ENCODE measurements around the gene LGR6. TPM values are rescaled to one million over a fixed set of nuclear protein-coding genes. Genes with fewer than 3 reads are reported as not detected.

The LGR6 gene
- total RNA-seq, 2 experiments from 2014 or later: 0.08 TPM; not detected in 1

DNA sequence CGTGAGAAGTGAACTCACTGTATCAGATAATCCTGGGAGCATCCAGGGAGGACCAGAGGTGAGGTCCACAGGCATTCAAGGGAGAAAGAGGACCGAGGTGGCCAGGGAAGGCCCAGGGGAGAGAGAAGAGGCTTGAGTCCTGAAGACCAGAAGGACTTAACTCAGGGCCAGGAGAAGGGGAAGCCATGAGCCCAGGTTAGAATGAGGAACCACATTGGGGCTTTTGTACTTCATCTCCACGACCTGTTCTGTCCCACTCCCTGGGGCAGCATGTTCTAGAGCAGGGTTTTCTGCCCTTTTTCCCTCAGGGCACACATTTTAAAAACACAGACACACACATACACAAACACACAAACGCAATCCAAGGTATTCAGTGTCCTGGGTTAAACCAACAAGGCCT lies 8.4 kb downstream of the LGR6 start:
- peak overlapping the region; percentile 69 for H3K27ac Mint-ChIP-seq
- H3K36me3 Mint-ChIP-seq (ENCODE audit: low read depth): no peaks in the 10 kb centered on the region
- no peak for DNase-seq
- CTCF ChIA-PET: interaction anchor here (0.8 to 1.7 kb wide), 5 partner anchors 9 to 105 kb away, joined by 3 to 10 read pairs (median 6); partner anchors contain the start of gene LGR6
- peaks cover 6% of the 10 kb centered on the region for H3K27me3 Mint-ChIP-seq (ENCODE audit: low read depth)
- no peak overlapping the region for H3K4me3 Mint-ChIP-seq
- no peak for ATAC-seq
- H3K4me1 Mint-ChIP-seq (ENCODE audit: low read depth): peaks cover 36% of the 10 kb centered on the region
- H3K9me3 Mint-ChIP-seq (ENCODE audit: insufficient read depth): no peaks in the 10 kb centered on the region
- POLR2A ChIA-PET: no interaction called here

GRCh38 chr1:202202500-202203168 lies 9.0 kb downstream of the LGR6 start:
- CTCF ChIA-PET: interaction anchor here (0.8 to 1.7 kb wide), 5 partner anchors 9 to 104 kb away, joined by 3 to 10 read pairs (median 3); partner anchors contain the start of genes LGR6 and PTPN7
- Mint-ChIP-seq H3K27ac (no peak overlapping the region), H3K4me3 (no peak overlapping the region), H3K36me3 (ENCODE audit: low read depth) (no peaks in the 10 kb centered on the region), H3K9me3 (ENCODE audit: insufficient read depth) (no peaks in the 10 kb centered on the region), H3K27me3 (ENCODE audit: low read depth) (peaks cover 6% of the 10 kb centered on the region), H3K4me1 (ENCODE audit: low read depth) (peaks cover 36% of the 10 kb centered on the region)
- POLR2A ChIA-PET: no interaction called here
- DNase-seq (no peak), ATAC-seq (no peak)

DNA sequence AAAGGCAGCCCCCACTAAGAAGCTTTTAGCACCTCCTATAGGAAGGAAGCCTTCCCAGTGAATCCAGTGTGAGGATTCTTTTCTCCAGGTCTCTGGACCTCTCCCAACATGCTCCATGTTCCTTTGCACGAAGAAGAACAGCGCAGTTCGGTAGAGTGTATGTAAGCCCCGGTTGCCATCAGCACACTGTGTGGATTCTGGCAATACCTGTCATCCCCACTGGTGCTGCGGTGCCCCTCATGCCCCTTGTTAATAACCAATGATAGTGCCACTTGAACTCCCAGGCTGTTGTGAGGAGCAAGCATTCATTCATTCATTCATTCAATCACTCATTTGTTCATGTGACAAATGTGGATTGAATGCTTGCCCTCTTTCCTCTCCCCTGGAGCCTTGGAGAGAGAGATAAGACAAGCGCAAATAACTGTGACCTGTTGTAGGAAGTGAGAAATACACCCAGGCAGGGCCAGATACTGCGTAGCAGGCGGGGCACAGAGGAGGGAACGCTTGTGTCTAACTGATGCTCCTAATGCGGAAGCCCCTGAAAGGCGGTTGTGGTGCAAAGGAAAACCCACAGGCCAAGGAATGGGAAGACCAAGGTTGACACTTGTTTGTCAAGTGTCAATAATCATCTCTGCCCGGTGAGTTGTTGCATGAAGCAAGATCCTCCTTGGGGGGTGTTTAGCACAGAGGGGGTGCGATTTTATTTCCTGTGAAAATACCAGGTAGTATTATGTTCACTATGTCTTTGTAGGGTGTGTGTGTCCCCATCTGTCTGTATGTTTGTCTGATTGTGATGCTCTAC lies 9.8 kb downstream of the LGR6 start:
- H3K36me3 Mint-ChIP-seq (ENCODE audit: low read depth): no peaks in the 10 kb centered on the region
- no peak overlapping the region for H3K27ac Mint-ChIP-seq
- H3K4me1 Mint-ChIP-seq (ENCODE audit: low read depth): peaks cover 28% of the 10 kb centered on the region
- CTCF ChIA-PET: interaction anchor here (0.9 to 1.7 kb wide), 6 partner anchors 10 to 43 kb away, joined by 3 to 10 read pairs (median 3); partner anchors contain the start of genes LGR6 and PTPN7
- ATAC-seq: peak; percentile 63
- POLR2A ChIA-PET: no interaction called here
- H3K27me3 Mint-ChIP-seq (ENCODE audit: low read depth): no peaks in the 10 kb centered on the region
- peak; percentile 41 for DNase-seq
- no peaks in the 10 kb centered on the region for H3K9me3 Mint-ChIP-seq (ENCODE audit: insufficient read depth)
- no peak overlapping the region for H3K4me3 Mint-ChIP-seq

DNA sequence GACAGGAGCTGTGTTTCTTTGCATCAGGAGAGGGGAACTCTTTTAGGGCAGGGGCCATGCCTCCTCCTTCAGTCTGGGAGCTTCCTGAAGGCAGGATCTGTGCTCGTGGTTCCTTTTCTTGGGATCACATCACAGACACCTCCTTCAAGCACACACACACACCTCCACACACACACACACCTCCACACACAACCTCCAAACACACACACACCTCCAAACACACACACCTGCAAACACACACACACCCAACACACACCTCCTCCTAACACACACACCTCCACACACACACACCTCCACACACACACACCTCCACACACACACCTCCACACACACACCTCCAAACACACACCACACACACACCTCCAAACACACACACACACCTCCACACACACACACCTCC lies 10.5 kb downstream of the LGR6 start:
- POLR2A ChIA-PET: no interaction called here
- no peaks in the 10 kb centered on the region for H3K36me3 Mint-ChIP-seq (ENCODE audit: low read depth)
- H3K27ac Mint-ChIP-seq: no peak overlapping the region
- peaks cover 22% of the 10 kb centered on the region for H3K4me1 Mint-ChIP-seq (ENCODE audit: low read depth)
- no peak for ATAC-seq
- no peak overlapping the region for H3K4me3 Mint-ChIP-seq
- H3K27me3 Mint-ChIP-seq (ENCODE audit: low read depth): no peaks in the 10 kb centered on the region
- CTCF ChIA-PET: interaction anchor here (0.9 to 1.1 kb wide), 3 partner anchors 15 to 42 kb away, joined by 3 read pairs; no protein-coding TSS in a partner anchor
- DNase-seq: no peak
- H3K9me3 Mint-ChIP-seq (ENCODE audit: insufficient read depth): no peaks in the 10 kb centered on the region

- no peak for DNase-seq
- H3K27me3 Mint-ChIP-seq (ENCODE audit: low read depth): peaks cover 3% of the 10 kb centered on the region
- ChIA-PET POLR2A (no interaction called here), CTCF (interaction anchor here (1.6 kb wide), 1 partner anchor 10 kb away, joined by 5 read pairs; no protein-coding TSS in a partner anchor)
- no peaks in the 10 kb centered on the region for H3K36me3 Mint-ChIP-seq (ENCODE audit: low read depth)
- no peak overlapping the region for H3K4me3 Mint-ChIP-seq
- no peaks in the 10 kb centered on the region for H3K9me3 Mint-ChIP-seq (ENCODE audit: insufficient read depth)
- ATAC-seq: no peak
- H3K27ac Mint-ChIP-seq: no peak overlapping the region
- peaks cover 10% of the 10 kb centered on the region for H3K4me1 Mint-ChIP-seq (ENCODE audit: low read depth)
Measured at GRCh38 chr1:202205523-202206190, 12.1 kb downstream of the LGR6 start.

GRCh38 chr1:202207292-202207691 lies 13.7 kb downstream of the LGR6 start:
- H3K9me3 Mint-ChIP-seq (ENCODE audit: insufficient read depth): no peaks in the 10 kb centered on the region
- H3K4me3 Mint-ChIP-seq: no peak overlapping the region
- no peak overlapping the region for H3K27ac Mint-ChIP-seq
- DNase-seq (no peak), ATAC-seq (no peak)
- no peaks in the 10 kb centered on the region for H3K4me1 Mint-ChIP-seq (ENCODE audit: low read depth)
- H3K27me3 Mint-ChIP-seq (ENCODE audit: low read depth): peaks cover 14% of the 10 kb centered on the region
- CTCF ChIA-PET: no interaction called here
- POLR2A ChIA-PET: no interaction called here
- H3K36me3 Mint-ChIP-seq (ENCODE audit: low read depth): no peaks in the 10 kb centered on the region

GRCh38 chr1:202208351-202208857 lies 14.8 kb downstream of the LGR6 start:
- DNase-seq (no peak), ATAC-seq (no peak)
- POLR2A ChIA-PET: no interaction called here
- Mint-ChIP-seq H3K4me1 (ENCODE audit: low read depth) (no peaks in the 10 kb centered on the region), H3K27ac (no peak overlapping the region), H3K4me3 (no peak overlapping the region), H3K27me3 (ENCODE audit: low read depth) (peaks cover 24% of the 10 kb centered on the region), H3K9me3 (ENCODE audit: insufficient read depth) (no peaks in the 10 kb centered on the region), H3K36me3 (ENCODE audit: low read depth) (no peaks in the 10 kb centered on the region)
- CTCF ChIA-PET: no interaction called here

DNA sequence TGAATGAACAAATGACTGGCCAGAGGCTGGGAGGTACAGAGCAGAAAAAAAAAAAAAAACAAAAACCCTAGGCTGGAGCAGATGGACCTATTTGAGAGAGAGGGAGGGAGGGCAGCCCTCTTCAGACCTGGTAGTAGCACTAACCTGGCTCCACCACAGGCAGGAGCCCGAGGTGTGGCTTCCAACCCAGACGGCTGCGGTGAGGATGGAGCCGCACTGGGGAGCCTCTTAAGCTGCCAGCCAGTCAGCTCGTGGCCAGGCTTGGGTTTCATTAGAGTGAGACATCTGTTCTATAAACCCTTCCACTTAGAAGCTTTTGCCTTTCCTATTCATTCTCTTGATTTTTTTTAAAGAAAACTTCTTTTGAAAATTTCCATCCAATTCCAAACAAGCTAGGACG lies 16.8 kb downstream of the LGR6 start:
- ChIA-PET CTCF (interaction anchor here (1.4 to 1.6 kb wide), 2 partner anchors 17 to 25 kb away, joined by 3 to 10 read pairs; partner anchors contain the start of gene LGR6), POLR2A (no interaction called here)
- Mint-ChIP-seq H3K4me3 (no peak overlapping the region), H3K27me3 (ENCODE audit: low read depth) (peaks cover 40% of the 10 kb centered on the region), H3K27ac (no peak overlapping the region), H3K4me1 (ENCODE audit: low read depth) (peaks cover 7% of the 10 kb centered on the region), H3K36me3 (ENCODE audit: low read depth) (no peaks in the 10 kb centered on the region), H3K9me3 (ENCODE audit: insufficient read depth) (no peaks in the 10 kb centered on the region)
- DNase-seq: peak; percentile 37
- peak; percentile 60 for ATAC-seq

DNA sequence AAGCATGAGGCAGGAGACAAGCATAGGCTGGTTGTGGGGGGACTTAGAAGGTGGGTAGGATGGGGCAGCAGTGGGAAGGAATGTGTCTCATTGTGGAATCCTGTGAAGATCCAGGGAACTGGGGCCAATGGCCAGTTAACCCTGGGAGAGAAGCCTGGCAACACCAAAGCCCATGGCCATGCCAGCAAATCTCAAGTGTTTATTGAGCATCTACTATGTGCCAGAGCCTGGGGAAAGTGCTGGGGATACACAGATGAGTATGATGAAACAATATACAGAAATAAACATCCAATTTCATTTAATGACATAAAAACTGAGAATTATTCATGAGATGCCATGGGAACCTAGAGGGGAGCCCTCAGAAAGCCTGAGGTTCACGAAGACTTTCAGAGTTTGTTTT lies 17.4 kb downstream of the LGR6 start:
- ATAC-seq (no peak), DNase-seq (no peak)
- Mint-ChIP-seq H3K27me3 (ENCODE audit: low read depth) (peaks cover 46% of the 10 kb centered on the region), H3K27ac (no peak overlapping the region), H3K36me3 (ENCODE audit: low read depth) (no peaks in the 10 kb centered on the region), H3K4me3 (no peak overlapping the region), H3K9me3 (ENCODE audit: insufficient read depth) (no peaks in the 10 kb centered on the region), H3K4me1 (ENCODE audit: low read depth) (peaks cover 7% of the 10 kb centered on the region)
- ChIA-PET CTCF (interaction anchor here (1.4 to 1.6 kb wide), 2 partner anchors 18 to 26 kb away, joined by 3 to 10 read pairs; partner anchors contain the start of gene LGR6), POLR2A (no interaction called here)

- Mint-ChIP-seq H3K36me3 (ENCODE audit: low read depth) (no peaks in the 10 kb centered on the region), H3K27ac (no peak overlapping the region), H3K4me1 (ENCODE audit: low read depth) (peaks cover 7% of the 10 kb centered on the region), H3K4me3 (no peak overlapping the region), H3K27me3 (ENCODE audit: low read depth) (peaks cover 57% of the 10 kb centered on the region), H3K9me3 (ENCODE audit: insufficient read depth) (no peaks in the 10 kb centered on the region)
- CTCF ChIA-PET: no interaction called here
- DNase-seq (no peak), ATAC-seq (no peak)
- POLR2A ChIA-PET: no interaction called here
Measured at GRCh38 chr1:202212787-202213186, 19.2 kb downstream of the LGR6 start.

- no peaks in the 10 kb centered on the region for H3K36me3 Mint-ChIP-seq (ENCODE audit: low read depth)
- POLR2A ChIA-PET: no interaction called here
- H3K4me1 Mint-ChIP-seq (ENCODE audit: low read depth): peaks cover 7% of the 10 kb centered on the region
- peaks cover 61% of the 10 kb centered on the region for H3K27me3 Mint-ChIP-seq (ENCODE audit: low read depth)
- no peak overlapping the region for H3K27ac Mint-ChIP-seq
- ATAC-seq (no peak), DNase-seq (no peak)
- no peak overlapping the region for H3K4me3 Mint-ChIP-seq
- CTCF ChIA-PET: interaction anchor here (1.3 kb wide), 1 partner anchor 21 kb away, joined by 3 read pairs; no protein-coding TSS in a partner anchor
- no peaks in the 10 kb centered on the region for H3K9me3 Mint-ChIP-seq (ENCODE audit: insufficient read depth)
Measured at GRCh38 chr1:202213361-202214088, 19.9 kb downstream of the LGR6 start.
